ENCODE data around the gene TRIM8.

The TRIM8 gene

DNA sequence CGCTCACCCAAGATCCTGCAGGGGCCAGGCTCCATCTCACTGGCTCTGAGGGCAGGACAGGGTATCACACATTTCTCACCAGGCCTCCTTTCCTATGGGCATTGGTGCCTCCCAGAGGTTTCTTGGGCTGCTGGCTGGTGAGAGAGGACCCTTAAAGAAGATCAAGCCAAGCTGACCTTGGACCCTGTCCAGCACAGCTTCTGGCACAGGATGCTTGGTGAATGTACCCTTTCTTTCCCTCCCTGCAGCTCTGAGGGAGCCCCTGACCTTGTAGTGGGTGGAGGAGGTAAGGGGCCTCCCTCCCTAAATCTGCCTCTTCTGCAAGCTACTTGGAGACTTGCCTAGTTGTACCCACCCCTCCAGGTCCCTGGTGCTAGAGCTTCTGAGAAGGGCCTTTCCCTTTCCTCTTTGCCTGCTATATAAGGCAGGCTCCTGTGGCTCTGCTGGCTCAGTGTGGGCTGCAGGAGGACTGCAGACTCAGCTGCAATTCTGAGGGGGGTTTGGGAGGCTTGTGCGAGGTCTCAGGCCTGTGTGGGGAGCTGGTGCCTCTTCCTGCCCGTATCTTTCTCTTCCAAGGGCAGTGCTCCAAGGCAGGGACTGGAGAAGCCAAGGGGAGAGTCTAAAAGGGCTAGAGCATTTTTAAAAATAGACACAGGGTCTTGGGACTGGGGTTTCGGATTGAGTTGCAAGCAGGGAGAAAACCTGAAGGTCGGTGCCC lies 11.7 kb upstream of the TRIM8 start:
- Histone ChIP-seq H3K79me2 (ENCODE audit: insufficient read depth, low read length) (no peaks in the 10 kb centered on the region), H3K27me3 (ENCODE audit: insufficient read depth, low read length, poor library complexity) (no peaks in the 10 kb centered on the region), H4K20me1 (ENCODE audit: insufficient read depth, low read length) (no peaks in the 10 kb centered on the region), H3K4me3 (ENCODE audit: low read depth in 1 of 2, low read length in 2 of 2) (no peak overlapping the region), H3K9ac (ENCODE audit: low read depth, low read length) (no peak overlapping the region), H3K36me3 (ENCODE audit: insufficient read depth, low read length) (no peaks in the 10 kb centered on the region), H3K4me2 (ENCODE audit: insufficient read depth, low read length) (no peak overlapping the region), H3K4me1 (ENCODE audit: insufficient read depth, low read length) (peaks cover 6% of the 10 kb centered on the region; the same call in 1 of the 2 replicates), H2AFZ (ENCODE audit: low read depth, low read length) (no peak overlapping the region), H3K27ac (ENCODE audit: low read length) (no peak overlapping the region), H3K9me3 (ENCODE audit: insufficient read depth, low read length, severe bottlenecking) (no peaks in the 10 kb centered on the region)
- DNase-seq: no peak
- TF ChIP-seq, protein P1, sequence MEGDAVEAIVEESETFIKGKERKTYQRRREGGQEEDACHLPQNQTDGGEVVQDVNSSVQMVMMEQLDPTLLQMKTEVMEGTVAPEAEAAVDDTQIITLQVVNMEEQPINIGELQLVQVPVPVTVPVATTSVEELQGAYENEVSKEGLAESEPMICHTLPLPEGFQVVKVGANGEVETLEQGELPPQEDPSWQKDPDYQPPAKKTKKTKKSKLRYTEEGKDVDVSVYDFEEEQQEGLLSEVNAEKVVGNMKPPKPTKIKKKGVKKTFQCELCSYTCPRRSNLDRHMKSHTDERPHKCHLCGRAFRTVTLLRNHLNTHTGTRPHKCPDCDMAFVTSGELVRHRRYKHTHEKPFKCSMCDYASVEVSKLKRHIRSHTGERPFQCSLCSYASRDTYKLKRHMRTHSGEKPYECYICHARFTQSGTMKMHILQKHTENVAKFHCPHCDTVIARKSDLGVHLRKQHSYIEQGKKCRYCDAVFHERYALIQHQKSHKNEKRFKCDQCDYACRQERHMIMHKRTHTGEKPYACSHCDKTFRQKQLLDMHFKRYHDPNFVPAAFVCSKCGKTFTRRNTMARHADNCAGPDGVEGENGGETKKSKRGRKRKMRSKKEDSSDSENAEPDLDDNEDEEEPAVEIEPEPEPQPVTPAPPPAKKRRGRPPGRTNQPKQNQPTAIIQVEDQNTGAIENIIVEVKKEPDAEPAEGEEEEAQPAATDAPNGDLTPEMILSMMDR (IDR thresholded peaks at IDR 0.05; ENCODE audit: borderline replicate concordance, extremely low read depth, low read length, poor library complexity, severe bottlenecking): no peak
- no peak for TF ChIP-seq EZH2 (IDR thresholded peaks at IDR 0.05; ENCODE audit: borderline replicate concordance, low read depth, low read length, severe bottlenecking)
- no peak for ATAC-seq (ENCODE audit: insufficient read depth, low read depth)

GRCh38 chr10:102633287-102633686 lies 11.0 kb upstream of the TRIM8 start:
- DNase-seq (no peak), ATAC-seq (ENCODE audit: insufficient read depth, low read depth) (no peak)
- no peaks in the 10 kb centered on the region for H3K27me3 ChIP-seq (ENCODE audit: insufficient read depth, low read length, poor library complexity)
- no peak overlapping the region for H3K9ac ChIP-seq (ENCODE audit: low read depth, low read length)
- H3K4me3 ChIP-seq (ENCODE audit: low read depth in 1 of 2, low read length in 2 of 2): no peak overlapping the region
- no peaks in the 10 kb centered on the region for H4K20me1 ChIP-seq (ENCODE audit: insufficient read depth, low read length)
- no peak overlapping the region for H3K4me2 ChIP-seq (ENCODE audit: insufficient read depth, low read length)
- no peak overlapping the region for H2AFZ ChIP-seq (ENCODE audit: low read depth, low read length)
- no peaks in the 10 kb centered on the region for H3K36me3 ChIP-seq (ENCODE audit: insufficient read depth, low read length)
- no peaks in the 10 kb centered on the region for H3K79me2 ChIP-seq (ENCODE audit: insufficient read depth, low read length)
- no peak for TF ChIP-seq EZH2 (IDR thresholded peaks at IDR 0.05; ENCODE audit: borderline replicate concordance, low read depth, low read length, severe bottlenecking)
- TF ChIP-seq, protein P1 (IDR thresholded peaks at IDR 0.05; ENCODE audit: borderline replicate concordance, extremely low read depth, low read length, poor library complexity, severe bottlenecking): no peak
- H3K9me3 ChIP-seq (ENCODE audit: insufficient read depth, low read length, severe bottlenecking): no peaks in the 10 kb centered on the region
- H3K4me1 ChIP-seq (ENCODE audit: insufficient read depth, low read length): peaks cover 6% of the 10 kb centered on the region; the same call in 1 of the 2 replicates
- H3K27ac ChIP-seq (ENCODE audit: low read length): no peak overlapping the region

- Histone ChIP-seq H2AFZ (ENCODE audit: low read depth, low read length) (no peak overlapping the region), H3K27me3 (ENCODE audit: insufficient read depth, low read length, poor library complexity) (no peaks in the 10 kb centered on the region), H3K4me1 (ENCODE audit: insufficient read depth, low read length) (peaks cover 6% of the 10 kb centered on the region; the same call in 1 of the 2 replicates), H3K27ac (ENCODE audit: low read length) (no peak overlapping the region), H3K79me2 (ENCODE audit: insufficient read depth, low read length) (no peaks in the 10 kb centered on the region), H3K9me3 (ENCODE audit: insufficient read depth, low read length, severe bottlenecking) (no peaks in the 10 kb centered on the region), H4K20me1 (ENCODE audit: insufficient read depth, low read length) (no peaks in the 10 kb centered on the region), H3K9ac (ENCODE audit: low read depth, low read length) (no peak overlapping the region), H3K4me3 (ENCODE audit: low read depth in 1 of 2, low read length in 2 of 2) (no peak overlapping the region), H3K4me2 (ENCODE audit: insufficient read depth, low read length) (no peak overlapping the region), H3K36me3 (ENCODE audit: insufficient read depth, low read length) (no peaks in the 10 kb centered on the region)
- DNase-seq (no peak), ATAC-seq (ENCODE audit: insufficient read depth, low read depth) (no peak)
- TF ChIP-seq, protein P1 (IDR thresholded peaks at IDR 0.05; ENCODE audit: borderline replicate concordance, extremely low read depth, low read length, poor library complexity, severe bottlenecking): no peak
- TF ChIP-seq EZH2 (IDR thresholded peaks at IDR 0.05; ENCODE audit: borderline replicate concordance, low read depth, low read length, severe bottlenecking): no peak
Observed at GRCh38 chr10:102633848-102634247, 10.4 kb upstream of the TRIM8 start.

Measured in DND-41 (cell line).